ENCODE data around the gene GALNT13.

The GALNT13 gene

DNA sequence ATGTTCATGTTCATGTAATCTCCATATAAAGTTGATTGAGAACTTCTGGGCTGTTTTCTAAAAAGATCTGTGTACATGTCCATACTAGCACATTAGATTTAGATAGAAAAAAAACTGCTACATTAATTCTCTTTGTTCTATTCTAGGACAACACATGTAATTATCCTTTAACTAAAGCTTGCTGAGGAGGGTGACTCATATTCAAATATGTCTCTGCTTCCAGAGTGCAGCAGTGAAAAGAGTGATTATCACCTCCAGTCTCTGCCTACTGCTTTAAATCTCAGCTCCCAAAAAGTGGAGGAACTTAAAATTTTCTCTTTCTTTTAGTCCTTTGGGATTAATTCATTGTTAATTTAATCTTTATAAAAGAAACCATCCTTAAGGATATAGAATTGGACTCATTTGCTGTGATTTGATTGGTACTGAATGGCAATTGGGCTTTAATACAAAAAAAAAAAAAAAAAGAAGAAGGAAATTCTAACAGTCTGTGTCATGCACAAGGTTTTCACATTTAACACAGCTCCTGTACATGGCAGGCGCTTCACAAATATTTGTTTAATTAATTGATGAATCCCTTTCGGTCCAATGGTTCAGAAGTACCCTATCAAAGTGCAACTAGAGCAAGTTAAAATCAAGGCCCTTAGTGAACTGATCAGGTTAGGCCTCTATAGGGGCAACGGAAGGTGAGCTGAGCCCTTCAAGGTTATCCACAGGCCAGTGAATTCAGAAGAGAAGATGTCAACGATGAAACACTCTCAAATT, 612.8 kb downstream of the GALNT13 start:
- no peak for DNase-seq (ENCODE audit: low read depth)

DNA sequence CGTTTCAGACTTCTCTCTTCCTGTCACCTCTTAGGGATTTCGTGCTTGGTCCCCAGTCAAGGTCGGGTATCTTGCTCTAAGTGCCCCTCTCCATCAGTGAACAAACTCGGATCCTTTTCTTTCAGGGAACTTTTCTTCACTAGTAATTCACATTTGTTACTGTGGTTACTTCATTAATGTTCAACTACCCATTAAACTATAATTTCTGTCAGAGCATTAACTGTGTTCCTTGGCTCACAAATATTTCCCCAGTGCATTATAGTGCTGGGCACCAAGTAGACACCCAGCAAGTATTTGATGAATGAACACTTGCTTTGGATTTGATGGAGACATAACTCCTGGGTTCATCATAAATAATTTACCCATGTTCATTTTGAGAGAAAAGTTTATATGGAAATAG, 617.1 kb downstream of the GALNT13 start:
- no peak for DNase-seq (ENCODE audit: low read depth)

- DNase-seq (ENCODE audit: low read depth), result no peak
These were observed 617.6 kb downstream of the GALNT13 start for GRCh38 chr2:154489266-154489858.

DNA sequence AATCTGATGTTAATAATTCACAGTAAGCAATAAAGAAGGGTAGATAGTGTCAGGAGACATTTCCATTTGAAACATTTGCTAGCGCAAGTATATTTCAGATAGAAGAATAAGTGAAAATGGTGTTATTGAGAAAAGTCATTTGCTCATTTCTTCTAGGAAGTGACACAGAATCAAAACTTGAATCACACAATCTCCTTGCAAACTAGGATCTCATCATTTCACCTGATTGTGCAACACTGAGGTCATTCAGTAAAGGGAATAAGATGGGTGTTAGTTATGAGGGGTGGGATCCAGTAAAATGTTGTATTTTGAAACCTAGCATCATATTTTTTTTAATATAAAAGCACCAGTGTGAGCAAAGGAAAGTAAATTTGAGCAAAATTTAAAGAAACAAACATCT, 618.8 kb downstream of the GALNT13 start:
- no peak for DNase-seq (ENCODE audit: low read depth)

DNA sequence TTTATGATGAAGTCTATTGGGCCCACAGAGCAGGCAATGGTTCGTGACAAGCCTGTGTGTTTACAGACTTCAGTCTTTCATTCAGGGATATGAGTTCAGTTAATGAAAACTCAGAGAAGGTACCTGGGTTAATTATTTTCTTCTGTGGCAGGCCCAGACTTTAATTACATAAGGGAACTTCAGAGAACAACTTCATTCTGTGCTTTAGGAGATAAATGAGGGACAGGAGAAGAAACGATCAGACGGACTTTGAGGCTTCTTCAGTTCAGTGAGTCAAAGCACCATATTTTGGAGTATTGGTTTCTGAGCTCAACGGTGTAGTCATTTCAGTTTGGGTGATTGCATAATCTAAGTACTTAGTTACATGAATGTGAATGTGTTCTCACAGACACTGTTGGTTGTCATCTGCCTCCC, 623.7 kb downstream of the GALNT13 start:
- no peak for DNase-seq (ENCODE audit: low read depth)

- no peak for DNase-seq (ENCODE audit: low read depth)
These were observed 625.3 kb downstream of the GALNT13 start for GRCh38 chr2:154497019-154497418.
